HG03045 (cell line): ENCODE results near the gene TCHP.
"Not testable (repeated sequence)": the region's sequence is repeated elsewhere in the genome, so short reads cannot be mapped to it uniquely, and the experiment has no call there.

Experiments
- ATAC-seq: cut with Tn5 transposase; IDR thresholded peaks from one replicate; pipeline ENCODE4 v1.9.1; 2021; ENCODE audit warnings: mild to moderate bottlenecking, moderate library complexity; ENCODE audit not compliant: unreplicated experiment

Gene TCHP

GRCh38 chr12:109910254-109910968, 10.3 kb downstream of the TCHP start:
- ATAC-seq = no peak

GRCh38 chr12:109910969-109911348, 10.9 kb downstream of the TCHP start:
- ATAC-seq = no peak

GRCh38 chr12:109912855-109913321, 12.8 kb downstream of the TCHP start:
- no peak for ATAC-seq

GRCh38 chr12:109914461-109914860, 14.4 kb downstream of the TCHP start:
- no peak for ATAC-seq

DNA sequence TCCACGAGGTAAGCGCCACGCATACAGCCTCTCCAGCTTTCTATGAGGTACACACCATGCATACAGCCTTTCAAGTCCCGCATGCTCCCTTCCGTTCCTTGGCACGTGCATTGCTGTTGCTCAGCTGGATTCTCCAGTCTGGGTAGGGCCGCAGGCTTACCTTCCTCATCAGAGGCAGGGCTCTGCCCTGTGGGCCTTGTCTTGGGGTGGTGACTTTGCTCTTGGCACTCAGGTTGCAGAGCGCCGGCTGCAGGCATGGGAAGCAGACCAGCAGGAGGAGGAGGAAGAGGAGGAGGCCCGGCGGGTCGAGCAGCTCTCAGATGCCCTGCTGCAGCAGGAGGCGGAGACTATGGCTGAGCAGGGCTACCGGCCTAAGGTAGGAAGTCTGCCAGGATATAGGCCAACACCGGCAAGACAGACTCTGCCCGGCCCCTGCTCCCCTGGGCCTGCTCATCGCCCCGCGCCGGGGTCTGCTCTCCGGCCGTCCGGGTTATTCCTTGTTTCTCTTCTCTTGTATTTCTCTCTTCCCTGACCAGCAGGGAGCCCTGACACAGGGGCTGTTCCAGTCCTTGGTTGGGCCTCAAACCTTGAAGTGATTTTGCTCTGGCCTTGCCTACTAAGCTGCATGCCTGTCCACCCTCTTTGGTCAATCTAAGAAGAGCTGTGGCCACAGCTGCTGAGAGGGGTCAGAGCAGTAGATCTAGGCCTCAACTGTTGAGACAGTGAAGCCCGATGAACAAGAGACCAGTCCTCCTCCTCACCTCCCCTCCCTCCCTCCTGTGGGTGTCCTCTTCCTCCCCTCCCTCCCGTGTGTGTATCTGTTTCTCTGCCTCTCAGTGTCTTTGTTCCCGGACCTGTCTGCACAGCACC, 15.3 kb downstream of the TCHP start:
- no peak for ATAC-seq

DNA sequence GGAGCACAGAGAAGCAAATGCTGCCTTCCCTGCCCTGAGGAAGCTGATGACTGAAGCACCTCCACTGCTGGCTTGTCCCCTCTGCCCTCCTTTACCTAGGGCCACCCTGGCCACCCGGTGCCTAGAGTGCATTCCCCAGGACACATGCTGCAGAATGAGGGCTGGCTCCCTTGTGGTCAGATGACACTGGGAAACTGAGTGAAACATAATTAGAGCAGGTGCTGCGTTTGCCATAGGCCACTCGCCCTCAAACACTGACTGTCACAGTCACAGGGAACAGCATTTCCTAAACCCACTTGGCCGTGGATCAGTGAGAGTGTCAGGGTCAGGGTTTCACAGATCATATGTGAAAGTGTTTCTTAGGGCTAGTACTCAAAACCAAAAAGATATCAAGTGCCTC, 16.0 kb downstream of the TCHP start:
- ATAC-seq = no peak

- ATAC-seq = no peak
These were observed 19.4 kb downstream of the TCHP start for GRCh38 chr12:109919456-109919855.

DNA sequence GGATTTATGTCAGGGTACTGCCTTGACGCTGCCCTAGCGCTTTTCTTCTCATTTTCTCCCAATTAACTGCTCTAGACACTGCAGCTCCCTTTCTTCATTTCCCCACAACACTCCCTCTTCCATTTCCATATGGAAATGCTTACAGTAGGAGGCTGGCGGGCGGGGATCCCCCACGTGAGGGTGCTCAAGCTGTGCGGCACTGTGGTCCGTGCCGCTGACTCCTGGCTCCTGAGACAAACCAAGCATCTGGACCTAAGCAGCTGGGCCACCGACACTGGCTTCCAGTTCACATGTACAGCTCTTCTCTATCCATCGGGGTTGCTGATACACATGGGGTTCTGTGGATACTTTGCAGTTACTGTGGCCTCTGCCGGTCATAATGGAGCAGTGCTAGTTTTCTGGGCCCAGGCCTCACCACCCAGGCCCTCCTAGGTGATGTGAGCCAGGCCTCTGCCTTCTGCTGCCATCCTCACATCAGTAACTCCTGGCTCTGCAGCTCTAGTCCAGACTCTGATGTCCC, 20.2 kb downstream of the TCHP start:
- ATAC-seq = no peak

- ATAC-seq = no peak
These were observed 21.9 kb downstream of the TCHP start for GRCh38 chr12:109921982-109922381.

DNA sequence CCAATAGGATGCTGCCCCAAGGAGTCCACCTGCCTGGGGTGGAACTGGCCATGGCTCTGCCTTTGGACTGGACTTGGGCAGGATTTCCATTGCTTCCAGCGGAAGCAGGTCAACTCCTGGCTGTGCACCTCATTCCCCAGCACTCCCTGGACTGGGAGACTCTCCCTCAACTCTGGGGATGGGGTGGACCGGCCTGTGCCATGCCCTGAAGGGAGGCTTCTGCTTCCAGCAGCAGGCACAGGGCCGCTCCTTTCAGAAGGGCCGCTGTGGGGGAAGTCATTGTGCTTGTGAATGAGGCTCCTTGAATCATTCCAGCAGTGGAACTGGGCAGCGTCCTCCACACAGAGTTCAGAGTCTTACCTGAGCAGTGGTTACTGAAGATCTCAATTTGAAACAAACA, 23.0 kb downstream of the TCHP start:
- no peak for ATAC-seq

- ATAC-seq = no peak
These were observed 23.6 kb downstream of the TCHP start for GRCh38 chr12:109923481-109924245.

DNA sequence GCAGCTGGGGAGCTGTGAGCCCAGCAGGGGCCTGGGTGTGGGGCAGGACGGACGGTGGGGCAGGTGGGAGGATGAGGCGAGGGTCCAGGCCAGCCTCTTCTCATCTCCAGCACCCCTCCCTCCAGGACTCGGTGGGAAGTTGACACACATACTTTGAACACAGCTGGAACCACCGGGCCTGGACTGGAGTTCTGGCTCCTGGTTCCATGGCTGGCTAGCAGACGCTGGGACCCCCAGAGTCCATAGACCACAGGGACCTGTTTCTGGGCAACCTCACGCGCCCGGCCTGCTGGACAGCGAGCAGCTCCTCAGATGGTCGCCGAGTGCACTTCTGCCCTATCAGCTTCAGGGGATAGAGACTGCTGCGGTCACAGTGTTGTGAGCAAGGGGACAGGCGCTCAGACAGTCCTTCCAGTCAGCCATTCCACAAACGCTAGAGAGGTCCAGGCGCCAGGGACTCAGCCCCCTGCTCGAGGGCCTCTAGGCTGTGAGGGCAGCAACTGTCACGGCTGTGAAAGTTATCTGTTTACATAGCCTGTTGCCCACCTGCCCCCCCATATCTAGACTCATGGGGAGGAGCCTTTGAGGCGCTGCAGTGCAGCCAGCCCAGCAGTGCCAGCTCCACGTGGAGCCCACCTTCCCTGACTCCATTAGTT, 25.2 kb downstream of the TCHP start:
- ATAC-seq = no peak

- no peak for ATAC-seq
These were observed 25.9 kb downstream of the TCHP start for GRCh38 chr12:109926016-109926415.

DNA sequence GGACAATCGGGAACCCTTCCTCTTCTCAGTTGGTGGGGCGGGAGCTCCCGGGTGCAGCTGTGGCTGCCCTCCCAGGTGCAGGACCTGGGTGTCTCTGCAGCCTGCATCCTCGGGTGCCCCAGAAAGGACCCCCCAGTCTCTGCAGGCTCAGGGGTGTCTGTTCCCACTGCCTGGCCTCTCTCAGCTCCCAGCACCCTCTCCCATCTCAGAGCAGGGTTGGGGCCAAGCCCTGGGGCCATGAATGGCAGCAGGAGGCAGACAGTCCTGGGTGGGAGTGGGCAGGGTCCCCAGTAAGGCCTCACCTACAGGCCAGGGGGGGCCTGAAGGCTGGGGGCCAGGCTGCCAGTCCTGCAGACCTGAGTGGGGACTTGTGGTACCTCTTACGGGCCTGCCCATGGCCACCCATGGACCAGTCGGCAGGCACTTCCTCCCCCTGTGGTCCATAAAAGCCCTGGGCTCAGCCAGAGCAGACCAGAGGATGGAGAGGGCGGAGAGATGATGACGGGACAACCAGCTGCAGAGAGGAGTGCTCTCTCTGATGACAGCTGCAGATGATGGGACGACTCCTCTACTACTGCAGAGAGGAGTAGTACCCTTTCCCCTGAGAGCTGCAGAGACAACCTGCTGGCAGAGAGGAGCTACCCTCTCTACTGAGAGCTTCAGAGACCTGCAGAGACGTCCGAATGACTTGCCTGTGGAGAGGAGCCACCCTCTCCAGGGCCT, 26.6 kb downstream of the TCHP start:
- no peak for ATAC-seq

- ATAC-seq = no peak
These were observed 27.5 kb downstream of the TCHP start for GRCh38 chr12:109927622-109928021.

DNA sequence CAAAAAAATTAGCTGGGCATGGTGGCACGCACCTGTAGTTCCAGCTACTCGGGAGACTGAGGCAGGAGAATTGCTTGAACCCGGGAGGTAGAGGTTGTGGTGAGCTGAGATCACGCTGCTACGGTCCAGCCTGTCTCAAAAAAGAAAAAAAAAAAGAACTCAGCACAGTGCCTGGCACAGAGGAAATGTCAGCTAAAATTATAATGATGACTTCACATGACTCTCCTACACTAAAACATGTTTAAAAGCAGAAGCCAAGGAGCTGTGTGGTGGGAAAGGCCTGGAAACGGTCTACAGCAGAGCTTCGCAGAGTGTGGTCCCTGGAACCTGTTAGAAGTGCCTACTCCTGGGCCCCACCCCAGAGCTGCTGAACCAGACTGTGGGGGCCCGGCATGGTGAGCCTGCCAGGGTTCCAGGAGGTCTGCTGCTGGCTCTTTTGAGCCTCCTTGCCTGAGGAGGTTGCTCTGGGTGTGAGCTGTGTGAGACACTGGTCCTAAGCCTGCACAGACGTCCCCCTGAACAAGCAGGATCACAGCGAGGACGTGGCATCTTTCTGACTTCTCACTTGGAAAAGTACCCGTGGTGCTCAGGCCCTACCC, 28.1 kb downstream of the TCHP start:
- ATAC-seq = no peak

GRCh38 chr12:109929326-109929725, 29.3 kb downstream of the TCHP start:
- not testable (repeated sequence) for ATAC-seq

GRCh38 chr12:109930028-109930800, 30.1 kb downstream of the TCHP start:
- ATAC-seq = no peak

DNA sequence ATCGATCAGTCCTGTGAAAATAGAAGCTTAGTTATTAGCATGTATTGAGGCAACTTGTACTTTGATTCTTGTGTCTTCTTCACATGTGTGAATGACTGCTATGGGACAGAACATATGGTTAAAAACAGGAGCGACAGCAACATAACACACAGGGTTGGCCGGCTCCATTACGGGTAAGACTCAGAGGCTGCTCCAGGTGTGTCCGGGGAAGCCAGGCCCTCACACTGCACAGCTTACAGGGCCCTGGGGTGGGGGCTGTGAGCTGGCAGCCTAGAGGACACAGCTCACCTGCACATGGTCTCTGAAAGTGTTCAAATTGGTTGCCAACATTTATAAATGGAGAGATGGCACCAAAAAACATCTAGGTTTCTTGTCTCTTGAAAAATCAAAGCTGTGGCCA, 31.1 kb downstream of the TCHP start:
- ATAC-seq = no peak
